Stimulated activated CD8-positive, alpha-beta memory T cell treated with anti-CD3 and anti-CD28 coated beads, Interleukin-12 subunit alpha, Interleukin-12 subunit beta, amount 100 ng/mL, for 4 hours (primary cell): ENCODE results near the gene TMC6.
"Not testable (repeated sequence)": the region's sequence is repeated elsewhere in the genome, so short reads cannot be mapped to it uniquely, and the experiment has no call there.

Source experiments
- DNase-seq: peaks from one replicate; pipeline ENCODE4 v3.0.0-alpha.2; 2020; ENCODE audit warnings: low read depth

TMC6 gene

DNA sequence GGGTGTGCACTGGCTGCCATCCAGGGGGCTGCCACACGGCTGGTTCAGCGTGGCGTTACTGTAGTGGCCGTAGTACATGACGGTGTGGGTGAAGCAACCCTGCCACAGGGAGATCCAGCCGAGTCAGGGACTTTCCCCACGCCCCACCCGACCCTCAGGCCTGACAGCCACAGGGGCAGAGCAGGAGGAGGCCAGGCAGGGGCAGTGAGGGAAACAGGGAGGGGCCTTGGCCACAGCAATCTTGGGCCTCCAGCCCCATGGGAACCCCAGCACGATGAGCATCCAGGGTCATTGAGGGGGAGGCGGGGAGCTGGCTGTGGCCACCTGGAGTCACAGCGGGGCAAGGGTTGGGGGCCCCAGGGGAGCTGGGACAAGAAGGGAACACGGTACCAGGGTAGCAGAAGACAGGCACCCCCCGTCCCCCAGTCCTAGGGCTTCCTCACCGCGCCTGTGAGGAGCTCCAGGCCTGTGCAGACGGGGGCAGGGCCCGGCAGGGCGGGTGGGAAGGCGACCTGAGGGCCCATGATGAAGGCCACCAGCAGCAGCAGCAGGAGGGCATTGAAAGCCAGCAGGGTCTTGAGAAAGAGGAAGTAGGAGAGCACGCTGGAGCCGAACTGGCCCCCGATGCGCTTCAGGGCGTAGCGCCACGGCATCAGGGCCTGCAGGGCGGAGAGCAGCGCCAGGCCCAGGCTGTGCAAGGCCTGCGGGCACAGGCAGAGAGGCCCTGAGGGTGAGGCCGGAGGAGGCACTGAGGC, 4.3 kb downstream of the TMC6 start:
- DNase-seq: no peak

DNA sequence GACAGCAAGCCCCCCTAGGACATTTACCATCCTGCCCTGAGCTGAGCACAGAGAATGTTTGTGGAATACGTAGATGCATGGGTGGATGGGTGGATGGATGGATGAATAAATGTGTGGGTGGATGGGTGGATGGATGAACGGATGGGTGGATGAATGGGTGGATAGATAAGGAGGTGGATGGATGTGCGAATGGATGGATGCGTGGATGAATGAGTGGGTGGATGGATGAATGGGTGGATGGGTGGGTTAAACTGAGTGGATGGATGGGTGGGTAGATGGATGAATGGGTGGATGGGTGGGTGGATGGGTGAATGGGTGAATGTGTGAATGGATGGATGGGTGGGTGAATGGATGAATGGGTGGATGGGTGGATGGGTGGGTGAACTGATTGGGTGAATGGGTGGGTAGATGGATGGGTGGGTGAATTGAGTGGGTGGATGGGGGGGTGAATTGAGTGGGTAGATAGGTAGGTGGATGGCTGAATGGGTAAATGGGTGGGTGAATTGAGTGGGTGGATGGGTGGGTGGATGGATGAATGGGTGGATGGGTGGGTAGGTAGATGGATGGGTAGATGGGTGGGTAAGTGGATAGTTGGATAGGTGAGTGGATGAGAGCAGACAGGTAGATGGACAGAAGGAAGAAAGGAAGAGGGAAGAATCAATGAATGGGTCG, 5.2 kb downstream of the TMC6 start:
- no peak for DNase-seq

DNA sequence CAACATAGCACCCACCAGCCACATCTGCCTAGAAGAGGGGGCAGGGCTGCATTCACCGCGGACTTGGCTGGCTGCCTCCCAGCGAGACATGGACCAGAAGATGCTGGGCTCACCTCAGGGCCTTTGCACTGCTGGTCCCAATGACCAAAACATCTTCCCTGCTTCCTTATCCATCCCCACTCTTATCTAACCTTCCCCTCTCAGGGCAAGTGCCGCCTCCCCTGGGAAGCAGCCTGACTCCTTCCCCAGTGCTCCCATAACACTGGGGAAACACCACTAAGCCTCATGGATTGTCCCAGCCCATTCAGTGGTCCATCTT, 5.7 kb downstream of the TMC6 start:
- no peak for DNase-seq

DNA sequence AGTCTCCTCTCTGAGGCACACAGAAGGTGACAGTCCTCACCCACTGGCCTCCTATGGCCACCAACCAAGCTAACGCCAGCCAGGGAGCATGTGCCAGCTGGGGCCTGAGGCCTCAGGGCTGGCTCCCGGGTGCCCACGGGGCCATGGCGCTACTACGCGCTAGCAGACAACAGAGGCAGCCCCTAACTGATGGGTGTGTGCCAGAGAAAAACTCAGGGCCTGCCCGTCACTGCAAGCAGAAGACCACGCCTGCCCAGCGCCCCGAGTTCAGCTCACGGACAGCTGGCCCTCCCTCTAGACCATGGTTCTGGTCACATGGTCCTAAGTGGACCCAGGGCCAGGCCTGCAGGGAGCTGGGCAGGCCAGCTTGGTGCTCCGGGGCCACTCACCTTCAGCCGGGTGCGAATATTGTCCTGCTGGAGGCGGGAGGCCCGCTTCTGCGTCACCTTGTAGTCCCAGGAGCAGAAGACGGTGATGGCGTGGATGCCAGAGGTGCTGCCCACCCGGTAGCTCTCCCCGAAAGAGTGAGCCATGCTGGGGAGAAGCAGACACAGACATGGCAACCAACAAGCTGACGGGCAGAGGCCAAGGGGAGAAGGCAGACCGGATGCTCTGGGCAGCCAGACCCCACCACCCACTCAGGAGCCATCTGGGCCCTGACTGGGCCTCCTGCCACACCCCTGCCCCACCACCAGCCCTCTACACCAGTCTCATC, 6.2 kb downstream of the TMC6 start:
- DNase-seq: no peak

DNA sequence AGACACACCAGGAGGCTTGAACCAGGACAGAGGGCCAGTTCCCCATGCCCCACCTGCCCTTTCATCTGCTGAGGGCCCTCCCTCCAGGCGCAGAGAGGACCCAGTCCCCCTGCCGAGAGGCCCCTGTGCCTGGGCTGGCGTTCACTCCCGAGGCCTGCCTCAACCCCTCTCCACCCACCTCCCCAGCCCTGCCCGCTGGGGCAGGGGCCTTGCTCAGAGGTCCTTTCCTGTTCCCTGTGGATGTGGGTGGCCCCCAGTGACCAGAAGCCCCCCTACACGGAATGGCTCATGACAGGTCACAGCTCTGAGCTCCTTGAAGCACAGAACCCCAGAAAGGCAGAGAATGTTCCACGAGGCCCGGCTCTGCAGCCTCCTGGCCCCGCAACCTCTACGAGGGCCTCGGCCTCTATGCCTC, 6.7 kb downstream of the TMC6 start:
- DNase-seq: no peak

DNA sequence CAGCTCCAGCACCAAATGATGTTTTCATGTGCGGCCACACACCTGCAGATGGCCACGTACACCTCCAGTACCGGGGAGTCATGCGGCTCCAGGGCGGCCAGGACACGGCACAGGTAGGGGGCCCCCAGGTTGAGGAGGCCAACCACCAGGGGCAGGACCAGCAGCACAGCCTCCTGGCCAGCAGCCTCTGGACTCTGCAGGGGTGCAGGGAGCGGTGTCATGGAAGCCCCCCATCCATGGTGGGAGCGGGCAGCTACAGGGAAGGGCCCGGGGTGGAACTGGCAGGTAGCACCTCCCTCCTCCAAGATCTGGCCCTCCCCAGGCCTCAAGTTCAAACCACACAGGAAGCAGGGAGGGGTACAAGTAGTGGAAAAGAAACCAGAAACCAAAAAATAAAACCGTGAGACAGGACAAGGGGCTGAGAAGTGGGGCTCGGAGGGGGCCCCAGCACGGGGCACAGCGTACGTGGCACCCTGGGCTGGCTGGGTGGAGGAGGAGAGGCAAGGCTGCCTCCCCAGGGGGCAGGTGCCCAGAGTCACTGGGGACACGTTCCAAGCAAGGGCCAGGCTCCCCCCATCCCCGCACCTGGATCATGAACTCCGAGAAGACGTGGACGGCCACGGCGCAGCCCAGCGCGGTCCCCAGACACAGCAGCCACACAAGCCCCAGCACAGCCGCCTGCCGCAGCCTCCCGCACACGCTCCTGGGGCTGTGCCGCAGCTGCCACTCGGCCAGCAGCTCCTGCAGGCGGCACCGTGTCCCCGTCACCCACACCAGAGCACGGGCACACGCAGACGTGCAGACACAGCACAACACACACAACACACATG, 7.4 kb downstream of the TMC6 start:
- DNase-seq: no peak

DNA sequence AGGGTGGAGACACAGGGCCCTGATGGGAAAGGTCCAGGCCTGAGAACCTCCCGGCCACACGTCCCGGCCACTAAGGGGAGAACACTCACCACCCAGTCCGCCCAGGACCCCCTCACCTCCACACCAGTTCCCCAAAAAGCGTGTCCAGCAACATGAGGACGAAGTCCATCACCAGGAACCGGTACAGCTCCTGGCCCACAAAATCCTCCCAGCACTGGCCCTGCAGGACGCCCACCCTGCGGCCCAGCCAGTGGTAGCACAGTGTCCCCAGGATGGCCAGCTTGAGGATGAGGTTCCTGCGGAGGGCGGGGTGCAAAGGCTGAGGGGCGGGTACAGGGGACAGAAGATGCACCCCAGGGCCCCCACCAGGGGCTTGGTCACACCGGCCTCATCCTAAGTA, 8.0 kb downstream of the TMC6 start:
- DNase-seq: no peak

DNA sequence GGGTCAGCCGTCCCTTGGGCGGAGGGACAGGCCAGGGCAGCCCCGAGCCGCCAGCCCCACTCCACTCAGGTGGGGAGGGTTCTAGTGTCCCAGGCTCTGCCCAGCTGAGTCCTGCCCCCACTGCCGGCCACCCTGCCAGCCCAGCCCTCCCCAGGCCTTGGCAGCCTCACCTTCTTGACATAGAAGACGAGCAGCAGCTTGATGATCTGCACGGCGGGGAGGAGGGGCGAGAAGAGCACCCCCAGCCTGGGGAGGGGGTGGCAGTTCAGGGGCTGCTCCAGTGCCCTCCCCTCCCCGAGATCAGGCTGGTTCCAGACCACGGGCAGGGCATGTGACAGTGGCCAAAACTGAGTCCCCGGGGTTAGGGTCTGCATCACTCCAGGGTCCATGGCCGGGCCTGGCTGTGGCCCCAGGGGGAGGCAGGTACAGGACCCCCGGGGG, 9.7 kb downstream of the TMC6 start:
- DNase-seq: no peak

DNA sequence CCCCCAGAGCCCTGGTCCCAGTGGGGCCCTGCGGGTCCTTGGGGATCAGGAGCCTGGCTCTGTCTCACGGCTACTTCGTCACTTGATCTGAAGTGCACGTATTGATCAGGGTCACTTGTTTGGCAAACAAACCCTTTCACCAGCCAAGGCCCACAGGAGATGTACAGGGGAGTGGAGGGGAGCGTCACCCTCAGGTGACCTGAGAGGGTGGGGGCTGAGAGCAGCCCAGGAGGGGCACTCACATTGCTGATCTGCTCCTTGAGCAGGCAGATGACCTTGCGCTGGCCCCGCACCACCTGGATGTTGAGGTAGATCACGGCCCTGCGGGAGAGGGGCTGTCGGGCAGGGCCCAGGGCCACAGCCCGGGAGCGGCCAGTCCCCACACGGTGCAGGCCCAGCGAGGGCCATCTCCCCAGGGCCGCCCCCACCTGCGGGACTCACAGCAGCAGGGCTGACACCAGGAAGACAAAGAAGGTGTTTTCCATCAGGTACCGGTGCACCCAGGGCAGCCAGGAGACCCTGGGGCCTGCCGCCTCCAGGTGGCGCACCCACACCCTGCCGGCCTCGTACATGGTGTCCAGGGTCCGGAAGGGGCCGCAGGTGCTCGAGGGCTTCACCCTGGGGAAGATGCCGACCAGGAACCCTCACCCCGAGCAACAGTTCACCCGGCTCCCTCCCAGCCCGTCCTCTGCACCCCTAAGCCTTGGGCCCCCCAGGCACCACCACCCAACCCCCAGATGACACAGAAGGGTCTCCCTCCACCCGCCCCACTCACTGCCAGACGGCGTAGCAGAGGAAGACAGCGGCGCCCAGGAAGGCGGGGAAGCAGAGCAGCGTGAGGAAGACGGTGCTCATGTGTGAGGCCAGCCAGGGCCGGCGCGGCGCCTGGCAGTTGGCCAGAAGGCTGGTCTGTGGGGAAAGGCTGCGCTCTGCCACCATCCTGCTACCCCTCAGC, 11.3 kb downstream of the TMC6 start:
- DNase-seq: no peak

DNA sequence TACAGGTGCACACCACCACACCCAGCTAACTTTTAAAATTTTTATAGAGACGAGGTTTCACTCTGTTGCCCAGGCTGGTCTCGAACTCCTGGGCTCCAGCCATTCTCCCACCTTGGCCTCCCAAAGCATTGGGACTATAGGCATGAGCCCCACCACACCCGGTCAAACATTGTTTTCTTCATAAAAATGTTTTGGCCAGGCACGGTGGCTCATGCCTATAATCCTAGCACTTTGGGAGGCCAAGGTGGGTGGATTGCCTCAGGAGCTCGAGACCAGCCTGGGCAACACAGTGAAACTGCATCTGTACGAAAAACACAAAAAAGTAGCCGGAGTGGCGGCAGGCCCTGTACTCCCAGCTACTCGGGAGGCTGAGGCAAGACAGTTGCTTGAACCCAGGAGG, 12.1 kb downstream of the TMC6 start:
- no peak for DNase-seq

DNA sequence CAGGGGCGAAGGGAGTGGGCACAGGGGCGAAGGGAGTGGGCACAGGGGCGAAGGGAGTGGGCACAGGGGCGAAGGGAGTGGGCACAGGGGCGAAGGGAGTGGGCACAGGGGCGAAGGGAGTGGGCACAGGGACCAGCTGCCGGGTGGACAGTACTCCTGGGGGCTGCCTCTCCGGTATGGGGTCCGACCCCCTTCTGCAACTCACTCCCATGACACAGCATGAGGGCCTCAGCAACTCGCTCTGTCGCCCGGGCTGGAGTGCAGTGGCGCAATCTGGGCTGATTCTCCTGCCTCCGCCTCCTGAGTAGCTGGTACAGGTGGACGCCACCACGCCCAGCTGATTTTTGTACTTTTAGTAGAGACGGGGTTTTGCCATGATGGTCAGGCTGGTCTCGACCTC, 12.8 kb downstream of the TMC6 start:
- DNase-seq: not testable (repeated sequence)

DNA sequence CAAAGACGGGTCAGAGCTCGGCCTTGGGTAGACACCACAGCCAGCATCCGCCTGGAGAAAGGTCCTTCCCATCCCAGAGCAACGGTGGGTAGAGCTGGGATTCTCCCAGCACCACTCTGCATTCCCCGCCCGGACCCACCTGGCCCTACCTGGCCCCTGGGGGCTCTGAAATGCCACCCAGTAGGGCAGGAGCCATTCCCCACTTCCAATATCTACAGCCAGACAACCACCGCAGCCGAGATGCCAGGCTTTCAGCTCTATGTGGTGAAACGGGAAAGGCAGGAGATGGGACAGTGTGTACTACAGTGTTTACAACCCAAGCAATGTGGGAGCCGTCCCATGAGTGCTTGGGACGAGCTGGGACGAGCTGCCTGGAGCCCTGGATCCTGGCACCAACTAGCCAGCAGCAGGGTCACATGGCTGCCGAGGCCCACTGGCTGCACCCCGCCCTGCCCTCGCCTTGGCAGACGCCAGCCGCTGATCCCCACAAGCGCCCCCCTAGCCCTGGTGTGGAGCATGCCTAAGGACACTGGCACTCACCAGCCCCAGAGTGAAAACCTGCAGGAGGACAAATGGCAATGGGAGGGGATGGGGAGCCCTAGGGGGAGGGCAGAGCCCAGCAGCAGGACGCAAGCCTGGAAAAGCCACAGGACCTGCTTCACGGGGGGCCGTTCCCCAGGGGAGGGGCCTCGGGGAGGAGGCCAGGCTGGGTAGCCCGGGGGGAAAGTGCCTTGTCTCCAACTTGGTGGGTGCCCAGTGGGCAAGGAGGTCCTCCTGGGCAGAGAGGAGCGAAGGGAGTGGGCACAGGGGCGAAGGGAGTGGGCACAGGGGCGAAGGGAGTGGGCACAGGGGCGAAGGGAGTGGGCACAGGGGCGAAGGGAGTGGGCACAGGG, 13.5 kb downstream of the TMC6 start:
- no peak for DNase-seq

DNA sequence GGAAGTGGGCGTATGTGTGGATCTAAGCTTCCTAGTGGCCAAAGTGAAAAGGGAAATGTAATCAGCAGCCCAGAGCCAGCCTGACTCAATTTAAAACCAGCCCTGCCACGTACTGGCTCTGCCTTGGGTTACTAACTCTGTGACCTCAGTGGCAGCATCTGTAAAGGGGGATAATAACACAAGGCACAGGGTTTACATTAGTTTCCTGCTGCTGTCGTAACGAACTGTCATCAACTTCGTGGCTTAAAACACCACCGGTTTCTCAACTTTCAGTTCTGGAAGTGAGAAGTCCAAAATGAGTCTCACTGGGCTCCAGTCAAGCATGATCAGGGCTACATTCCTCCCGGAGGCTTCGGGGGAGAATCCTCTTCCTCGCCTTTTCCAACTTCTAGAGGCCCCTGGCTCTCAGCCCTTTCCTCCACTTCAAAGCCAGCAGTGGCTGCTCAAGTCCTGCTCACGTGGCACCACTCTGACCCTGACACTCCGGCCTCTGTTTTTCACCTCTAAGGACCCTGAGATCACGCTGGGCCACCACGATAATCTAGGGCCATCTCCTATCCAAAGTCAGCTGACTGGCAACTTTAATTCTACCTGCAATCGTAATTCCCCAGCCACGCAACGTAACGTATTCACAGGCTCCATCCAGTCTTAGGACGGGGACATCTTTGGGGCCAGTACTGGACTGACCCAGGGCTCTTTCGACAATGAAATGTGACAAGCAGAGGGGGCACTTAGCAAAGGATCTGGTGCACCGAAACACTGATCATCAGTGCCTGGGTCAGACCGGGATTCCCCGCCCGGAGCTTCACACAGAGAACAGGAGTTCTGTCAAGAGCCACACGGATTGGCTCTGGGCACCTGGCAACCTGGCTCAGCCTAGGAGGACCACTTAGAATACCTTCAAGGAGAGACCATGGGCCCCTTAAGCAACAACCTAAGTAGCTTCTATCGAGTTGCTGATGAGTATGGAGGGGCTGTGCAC, 14.5 kb downstream of the TMC6 start:
- DNase-seq: no peak

DNA sequence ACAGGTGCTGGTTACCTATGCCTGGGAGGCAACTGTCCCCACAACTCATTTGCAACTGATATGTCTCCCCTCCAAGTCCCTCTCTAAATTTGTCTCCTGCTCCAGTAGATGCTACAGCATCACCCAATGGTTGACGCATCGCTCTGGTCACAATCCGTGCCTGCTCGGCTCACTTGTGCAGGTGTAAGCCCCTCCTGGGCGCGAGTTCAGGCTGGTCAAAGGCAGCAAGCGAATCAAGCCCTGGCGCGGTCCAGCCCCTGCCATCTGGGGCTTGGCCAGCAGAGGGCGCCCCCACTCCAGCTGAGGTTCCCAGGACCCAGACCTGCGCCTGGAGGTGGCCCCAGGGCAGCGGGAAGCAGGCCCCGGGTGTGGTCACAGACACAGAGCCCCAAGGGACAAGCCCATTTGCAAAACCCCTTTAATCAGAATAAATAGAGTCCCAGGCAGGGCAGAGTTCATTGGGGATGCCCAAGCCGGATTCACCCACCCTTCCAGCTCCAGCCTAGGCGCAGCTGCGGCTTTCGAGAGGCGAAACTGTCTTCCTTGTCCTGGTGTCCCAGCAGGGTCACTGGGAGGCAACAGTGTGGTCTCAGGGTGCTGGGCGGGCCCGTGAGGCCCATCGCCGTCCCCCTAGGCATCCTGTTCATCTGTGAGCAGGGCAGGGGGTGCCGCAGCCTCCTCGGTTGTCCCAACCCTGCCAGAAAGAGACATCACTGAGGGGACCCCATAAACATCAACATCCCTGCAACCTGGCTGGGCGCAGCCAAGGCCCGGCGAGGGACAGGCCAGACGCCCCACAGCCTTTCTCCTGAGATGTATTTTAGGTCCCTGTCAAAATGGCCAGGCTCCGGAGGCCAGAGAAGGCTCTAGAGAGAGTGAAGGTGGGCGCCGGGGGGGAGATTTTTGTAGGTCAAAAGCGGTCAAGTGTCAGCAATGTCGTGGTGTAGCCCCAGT, 15.8 kb downstream of the TMC6 start:
- no peak for DNase-seq

DNA sequence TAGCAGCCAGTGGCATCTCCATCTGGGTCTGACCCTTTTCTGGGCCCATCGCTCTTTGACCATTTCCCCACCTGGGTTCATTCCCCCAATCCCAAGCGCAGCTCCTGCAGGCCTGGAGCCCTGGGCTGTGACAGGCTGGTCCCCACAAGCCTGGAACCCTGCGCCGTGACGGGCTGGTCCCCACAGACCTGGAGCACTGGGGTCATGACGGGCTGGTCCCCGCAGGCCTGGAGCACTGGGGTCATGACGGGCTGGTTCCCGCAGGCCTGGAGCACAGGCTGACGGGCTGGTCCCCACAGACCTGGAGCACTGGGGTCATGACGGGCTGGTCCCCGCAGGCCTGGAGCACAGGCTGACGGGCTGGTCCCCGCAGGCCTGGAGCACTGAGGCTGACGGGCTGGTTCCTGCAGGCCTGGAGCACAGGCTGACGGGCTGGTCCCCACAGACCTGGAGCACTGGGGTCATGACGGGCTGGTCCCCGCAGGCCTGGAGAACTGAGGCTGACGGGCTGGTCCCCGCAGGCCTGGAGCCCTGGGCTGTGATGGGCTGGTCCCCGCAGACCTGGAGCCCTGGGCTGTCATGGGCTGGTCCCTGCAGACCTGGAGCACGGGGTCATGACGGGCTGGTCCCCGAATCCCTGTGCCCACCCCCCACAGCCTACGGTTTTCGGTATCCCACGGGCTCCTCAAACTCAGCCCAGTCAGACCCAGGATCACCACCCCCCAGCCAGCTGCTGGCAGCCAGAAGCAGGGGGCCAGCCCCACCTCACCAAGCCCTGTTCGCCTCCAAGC, 16.6 kb downstream of the TMC6 start:
- no peak for DNase-seq

DNA sequence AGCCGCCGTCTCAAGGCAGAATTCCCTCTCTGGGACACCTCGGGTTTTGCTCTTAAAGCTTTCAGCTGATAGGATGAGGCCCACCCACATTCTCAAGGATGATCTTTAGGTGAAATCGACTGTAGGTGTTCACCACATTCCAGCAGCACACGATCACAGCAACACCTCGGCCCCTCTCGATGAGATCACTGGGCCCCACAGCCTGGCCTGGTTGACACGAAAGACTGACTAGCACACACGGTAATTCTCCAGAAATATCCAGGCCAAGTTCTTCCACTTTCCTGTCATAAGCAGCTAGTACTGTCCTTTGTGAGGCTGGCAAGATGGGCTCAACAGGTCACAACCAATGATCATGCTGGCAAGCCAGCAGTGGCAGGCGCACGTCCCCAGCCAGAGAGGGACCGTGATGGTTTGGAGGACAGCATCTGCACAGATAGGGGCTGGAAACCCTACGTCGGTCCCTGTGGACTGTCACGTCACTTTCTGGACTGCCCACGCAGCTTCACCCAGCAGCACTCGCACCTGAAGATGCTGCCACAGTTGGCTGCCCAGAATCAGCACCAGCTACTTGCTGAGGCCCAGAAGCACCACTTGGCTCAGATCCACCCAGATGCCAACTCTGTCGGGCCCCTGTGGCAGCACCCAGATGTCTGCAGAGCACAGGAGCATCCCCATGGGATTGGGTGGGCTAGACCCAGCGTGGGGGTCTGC, 17.4 kb downstream of the TMC6 start:
- no peak for DNase-seq
